Cardiac fibroblast (primary cell): Measurements from ENCODE around the gene OR13C2.
A peak's percentile ranks its signal among the peaks of the same experiment; 100 is the strongest.
"Not testable (repeated sequence)": the region's sequence is repeated elsewhere in the genome, so short reads cannot be mapped to it uniquely, and the experiment has no call there.

Source experiments
- DNase-seq, 2 donors: peaks; one replicate each; pipeline versions ENCODE4 v3.0.0 to v3.0.0-alpha.2; 2010; ENCODE audit warnings: low read depth in 2 of 2
- H3K4me3 ChIP-seq, 2 donors: replicated peaks in 1 of 2; 1 replicate in 1 of 2; 2 replicates in 1 of 2; pipeline ENCODE4 v1.5.1; 2011; ENCODE audit warnings: low read depth in 2 of 2, low read length in 2 of 2, mild to moderate bottlenecking in 2 of 2, moderate library complexity in 1 of 2
- TF ChIP-seq, protein P1 (sequence below): IDR thresholded peaks from one replicate; pipeline ENCODE4 v1.5.1; 2011; ENCODE audit warnings: low read depth, mild to moderate bottlenecking, low read length, inconsistent platforms

Gene OR13C2

GRCh38 chr9:104606152-104606551 is 725 bp upstream of the OR13C2 start:
- TF ChIP-seq, protein P1, sequence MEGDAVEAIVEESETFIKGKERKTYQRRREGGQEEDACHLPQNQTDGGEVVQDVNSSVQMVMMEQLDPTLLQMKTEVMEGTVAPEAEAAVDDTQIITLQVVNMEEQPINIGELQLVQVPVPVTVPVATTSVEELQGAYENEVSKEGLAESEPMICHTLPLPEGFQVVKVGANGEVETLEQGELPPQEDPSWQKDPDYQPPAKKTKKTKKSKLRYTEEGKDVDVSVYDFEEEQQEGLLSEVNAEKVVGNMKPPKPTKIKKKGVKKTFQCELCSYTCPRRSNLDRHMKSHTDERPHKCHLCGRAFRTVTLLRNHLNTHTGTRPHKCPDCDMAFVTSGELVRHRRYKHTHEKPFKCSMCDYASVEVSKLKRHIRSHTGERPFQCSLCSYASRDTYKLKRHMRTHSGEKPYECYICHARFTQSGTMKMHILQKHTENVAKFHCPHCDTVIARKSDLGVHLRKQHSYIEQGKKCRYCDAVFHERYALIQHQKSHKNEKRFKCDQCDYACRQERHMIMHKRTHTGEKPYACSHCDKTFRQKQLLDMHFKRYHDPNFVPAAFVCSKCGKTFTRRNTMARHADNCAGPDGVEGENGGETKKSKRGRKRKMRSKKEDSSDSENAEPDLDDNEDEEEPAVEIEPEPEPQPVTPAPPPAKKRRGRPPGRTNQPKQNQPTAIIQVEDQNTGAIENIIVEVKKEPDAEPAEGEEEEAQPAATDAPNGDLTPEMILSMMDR = no peak
- H3K4me3 ChIP-seq = no peak overlapping the region
- peak in 1 of 2 donors; percentile 13 for DNase-seq

DNA sequence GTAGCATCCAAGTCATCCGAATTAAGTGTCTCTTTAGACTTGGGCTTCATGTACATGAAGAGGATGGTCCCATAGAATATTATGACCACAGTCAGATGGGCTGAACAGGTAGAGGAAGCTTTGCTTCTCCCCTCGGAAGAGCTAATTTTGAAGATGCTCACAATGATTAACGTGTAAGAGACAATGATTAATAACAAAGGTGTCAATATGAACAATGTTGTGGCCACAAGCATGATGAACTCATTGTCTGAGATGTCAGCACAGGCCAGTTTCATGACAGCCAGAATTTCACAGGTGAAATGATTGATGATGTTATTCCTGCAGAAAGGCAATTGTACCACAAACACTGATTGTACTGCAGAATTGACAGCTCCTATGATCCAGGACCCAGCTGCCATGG is 626 bp downstream of the OR13C2 start:
- no peak overlapping the region for H3K4me3 ChIP-seq
- DNase-seq = no peak
- TF ChIP-seq, protein P1 = no peak

GRCh38 chr9:104599313-104599712 is 6.1 kb downstream of the OR13C2 start, which contains the start of gene OR13C5:
Gene OR13C5, minus strand, starts transcription at chr9:104599413. Its CDS starts 0 bp downstream, at chr9:104599413.
- H3K4me3 ChIP-seq, DNase-seq: not testable (repeated sequence)

GRCh38 chr9:104598749-104599148 is 6.7 kb downstream of the OR13C2 start:
- not testable (repeated sequence) for H3K4me3 ChIP-seq, DNase-seq

DNA sequence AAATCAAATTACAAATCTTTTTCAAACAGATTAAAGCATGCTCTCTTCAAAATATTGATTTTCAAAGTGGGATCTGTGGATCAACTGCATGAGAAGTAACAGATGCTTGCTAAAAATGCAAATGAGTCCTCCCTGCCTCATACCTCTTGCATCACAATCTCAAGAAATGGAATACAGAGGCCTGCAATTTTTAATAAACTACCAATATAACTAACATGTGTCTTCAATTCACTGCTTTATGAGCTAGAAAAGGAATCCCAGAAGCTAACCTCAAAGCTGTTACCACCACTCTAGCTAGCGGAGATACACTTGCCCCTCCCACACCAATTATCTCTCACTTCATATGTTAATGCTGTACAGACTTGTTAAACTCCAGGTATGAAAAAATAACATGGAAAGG is 15.8 kb downstream of the OR13C2 start:
- no peak for DNase-seq
- H3K4me3 ChIP-seq = no peak overlapping the region
- TF ChIP-seq, protein P1 = no peak

DNA sequence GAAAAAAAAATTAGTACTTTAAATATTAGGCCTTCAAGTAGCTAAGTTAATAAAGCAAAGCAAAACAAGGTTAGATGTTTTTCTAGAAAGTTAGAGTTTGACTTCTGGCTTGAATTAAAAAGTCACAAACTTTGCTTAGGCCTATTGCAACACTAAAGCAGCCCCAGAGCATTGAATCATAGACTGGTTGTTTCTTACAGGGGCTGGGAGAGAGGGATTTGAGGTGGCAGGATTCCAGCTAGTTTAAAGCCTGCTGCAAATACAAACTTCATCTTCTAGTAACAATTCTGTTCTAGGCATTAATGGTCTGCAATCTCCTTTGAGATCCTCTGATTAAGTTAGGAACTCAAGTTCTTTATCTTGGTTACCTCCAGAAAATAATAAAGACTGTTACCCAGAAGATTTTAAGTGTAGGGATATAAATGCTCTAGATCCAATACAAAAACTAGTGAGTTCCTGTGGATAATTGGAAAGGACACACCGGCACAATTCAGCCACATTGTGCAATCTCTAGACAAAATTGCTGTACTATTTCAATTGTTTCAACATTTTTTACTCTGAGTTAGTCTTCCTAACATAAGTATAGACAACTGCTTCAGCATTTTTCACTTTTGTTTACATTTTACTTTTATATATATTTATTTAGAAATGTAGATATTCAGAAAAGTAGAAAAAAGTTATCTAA is 18.8 kb downstream of the OR13C2 start:
- peak; percentile 20 to 54 for DNase-seq
- no peak overlapping the region for H3K4me3 ChIP-seq

GRCh38 chr9:104580562-104580961 is 24.9 kb downstream of the OR13C2 start:
- TF ChIP-seq, protein P1 = no peak
- no peak for DNase-seq
- H3K4me3 ChIP-seq = no peak overlapping the region

More for the DNA sequence above, 18.8 kb downstream of the OR13C2 start:
- TF ChIP-seq, protein P1 = no peak

GRCh38 chr9:104577263-104577662 is 28.2 kb downstream of the OR13C2 start:
- TF ChIP-seq, protein P1 = no peak
- no peak for DNase-seq

More at GRCh38 chr9:104577263-104577662, 28.2 kb downstream of the OR13C2 start:
- H3K4me3 ChIP-seq = no peak overlapping the region
